Endothelial cell of umbilical vein (primary cell): Measurements from ENCODE around the gene SEZ6. TPM values are rescaled to one million over a fixed set of nuclear protein-coding genes. Genes with fewer than 3 reads are reported as not detected.

Experiments used
- BruUV-seq: library from RNA; stranded (reverse); fragments of 400-500 nt; replicated peaks from 2 replicates; lab custom pipeline; 2021; lab: Mats Ljungman, UMichigan
- CTCF ChIA-PET: fragments of 300-600, 350-600 bp; sonication (Branson Sonifier 250); formaldehyde crosslinking; loops from one replicate; lab custom pipeline; 2021; ENCODE audit warnings: antibody characterized with exemption, inconsistent platforms; lab: Charles Lee
- POLR2A ChIA-PET: fragments of 300-600, 350-600 bp; sonication (Branson Sonifier 250); formaldehyde crosslinking; loops from one replicate; lab custom pipeline; 2021; ENCODE audit warnings: antibody characterized with exemption, inconsistent platforms; lab: Charles Lee
- DNase-seq: peaks from one replicate; pipeline ENCODE4 v3.0.0-alpha.2; 2011; ENCODE audit warnings: low read depth, low spot score
- FAIRE-seq: peaks from 2 replicates; lab custom pipeline; 2011; peaks lifted over from hg19 to GRCh38; lab: Jason Lieb, UNC
- H2AFZ ChIP-seq: 2 replicates; pipeline ENCODE4 v1.6.0; 2012; ENCODE audit warnings: low read depth, low read length, control low read depth, inconsistent platforms
- H3K27ac ChIP-seq: 2 replicates; pipeline ENCODE4 v1.5.1; 2011; ENCODE audit warnings: low read depth, mild to moderate bottlenecking, control low read depth, low read length, moderate library complexity; ENCODE audit not compliant: insufficient read depth
- H3K27me3 ChIP-seq, 2 experiments: 2 replicates each; pipeline versions ENCODE4 v1.6.0 to v1.6.1; 2011; ENCODE audit warnings: low read length in 2 of 2, mixed read lengths in 1 of 2; ENCODE audit not compliant: control insufficient read depth in 2 of 2, insufficient read depth in 2 of 2
- H3K36me3 ChIP-seq, 2 experiments: 2 replicates in 1 of 2; 3 replicates in 1 of 2; pipeline ENCODE4 v1.5.1; 2011; ENCODE audit warnings: low read length in 2 of 2, mild to moderate bottlenecking in 1 of 2, moderate library complexity in 1 of 2; ENCODE audit not compliant: control insufficient read depth in 2 of 2, insufficient read depth in 2 of 2; ENCODE audit errors: extremely low read depth in 1 of 2
- H3K4me1 ChIP-seq: 3 replicates; pipeline ENCODE4 v1.5.1; 2011; ENCODE audit warnings: mild to moderate bottlenecking, low read length; ENCODE audit not compliant: control insufficient read depth, insufficient read depth; ENCODE audit errors: extremely low read depth
- H3K4me2 ChIP-seq: 2 replicates; pipeline ENCODE4 v1.6.1; 2011; ENCODE audit warnings: low read length, control low read depth, mixed read lengths; ENCODE audit not compliant: insufficient read depth
- H3K4me3 ChIP-seq, 3 experiments: fragments of 200-600 bp in 1 of 3; sonication (generic), shearing (Covaris generic) in 1 of 3; replicated peaks in 1 of 3; 2 replicates each; pipeline ENCODE4 v1.5.1; 2011 to 2016; ENCODE audit warnings: control low read depth in 3 of 3, low read length in 3 of 3, mild to moderate bottlenecking in 2 of 3, inconsistent platforms in 1 of 3, low read depth in 1 of 3, moderate library complexity in 1 of 3; ENCODE audit not compliant: insufficient read depth in 1 of 3
- H3K79me2 ChIP-seq: 2 replicates; pipeline ENCODE4 v1.6.0; 2012; ENCODE audit warnings: low read length, inconsistent platforms; ENCODE audit not compliant: control insufficient read depth, insufficient read depth
- H3K9ac ChIP-seq: replicated peaks from 2 replicates; pipeline ENCODE3; 2011; ENCODE audit warnings: low read length, control low read depth; ENCODE audit not compliant: insufficient read depth; ENCODE audit errors: extremely low read depth
- H3K9me1 ChIP-seq: replicated peaks from 3 replicates; pipeline ENCODE4 v1.6.0; 2011; ENCODE audit warnings: mild to moderate bottlenecking, low read length; ENCODE audit not compliant: control insufficient read depth, insufficient read depth; ENCODE audit errors: extremely low read depth
- H3K9me3 ChIP-seq: replicated peaks from 2 replicates; pipeline ENCODE4 v1.5.1; 2012; ENCODE audit warnings: low read length, inconsistent platforms; ENCODE audit not compliant: control insufficient read depth, insufficient read depth
- H4K20me1 ChIP-seq: replicated peaks from 2 replicates; pipeline ENCODE3; 2011; ENCODE audit warnings: mild to moderate bottlenecking, low read length; ENCODE audit not compliant: control insufficient read depth, insufficient read depth; ENCODE audit errors: extremely low read depth
- CTCF ChIP-seq, 2 donors: IDR thresholded peaks; 1 replicate in 1 of 2; 2 replicates in 1 of 2; pipeline ENCODE4 v1.5.1; 2011; ENCODE audit warnings: low read length in 2 of 2, mild to moderate bottlenecking in 2 of 2, moderate library complexity in 2 of 2, control low read depth in 1 of 2, inconsistent platforms in 1 of 2, low read depth in 1 of 2; ENCODE audit not compliant: insufficient read depth in 1 of 2; ENCODE audit errors: extremely low read depth in 1 of 2
- EZH2 ChIP-seq: IDR thresholded peaks from 2 replicates; pipeline ENCODE4 v1.6.1; 2012; ENCODE audit warnings: borderline replicate concordance, low read depth, mild to moderate bottlenecking, moderate library complexity, low read length, inconsistent platforms; ENCODE audit not compliant: severe bottlenecking
- GATA2 ChIP-seq: IDR thresholded peaks from 2 replicates; pipeline ENCODE4 v1.7.0; 2011; ENCODE audit warnings: low read depth, mild to moderate bottlenecking, moderate library complexity, mixed read lengths, low read length; ENCODE audit not compliant: insufficient read length, insufficient read depth
- JUN ChIP-seq: IDR thresholded peaks from 2 replicates; pipeline ENCODE4 v1.6.1; 2011; ENCODE audit warnings: borderline replicate concordance, low read depth; ENCODE audit not compliant: insufficient read length, insufficient read depth
- POLR2AphosphoS5 ChIP-seq: IDR thresholded peaks from 2 replicates; pipeline ENCODE4 v1.6.1; 2012; ENCODE audit warnings: low read depth, mild to moderate bottlenecking, control low read depth, low read length, moderate library complexity; ENCODE audit not compliant: insufficient read depth
- dilution Hi-C: fragments of 300-500 bp; cut with MboI; formaldehyde crosslinking; loops from one replicate; pipeline ENCODE4 v1.15.0; 2019; ENCODE audit warnings: low sequenced_read_pairs; ENCODE audit not compliant: extremely low pct_ligation_motif_present
- intact Hi-C: fragments of 100-400 bp; cut with micrococcal nuclease; formaldehyde crosslinking; loops from one replicate; pipeline ENCODE4 v1.10.0; 2022
- polyA plus RNA-seq, 4 experiments: library from polyadenylated mRNA; depleted of rRNA in 3 of 4; stranded (reverse) in 3 of 4; unstranded in 1 of 4; fragments of >200 nt; gene quantifications; 2 replicates each; pipeline versions ENCODE4 v1.2.1 to v1.2.3, GENCODE V29; 2011 to 2012; ENCODE audit warnings: missing spikeins in 1 of 4
- total RNA-seq: library from RNA; stranded (reverse); gene quantifications from 2 replicates; pipeline ENCODE4 v1.2.3, GENCODE V29; 2021

The SEZ6 gene
- total and polyA plus RNA-seq, 2 donors (not counting 3 experiments of a cell fraction or from before 2014, with no cell fraction given) = not detected

DNA sequence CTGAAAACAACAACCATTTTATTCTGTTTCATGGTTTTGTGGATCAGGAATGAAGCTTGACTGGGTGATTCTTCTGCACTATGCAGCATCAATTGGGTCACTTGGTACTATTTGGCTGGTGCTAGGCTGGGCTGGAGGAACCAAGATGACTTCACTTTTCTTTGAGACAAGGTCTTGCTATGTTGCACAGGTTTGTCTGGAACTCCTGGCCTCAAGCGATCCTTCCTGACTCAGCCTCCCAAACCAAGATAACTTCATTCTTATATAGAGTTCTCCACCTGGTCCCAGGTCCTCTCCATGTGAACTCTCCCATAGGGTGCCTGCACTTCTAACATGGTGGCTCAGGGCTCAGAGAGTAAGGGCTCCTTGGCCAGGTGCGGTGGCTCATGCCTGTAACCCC lies 35.3 kb upstream of the SEZ6 start:
- H3K4me2 ChIP-seq = no peak overlapping the region
- FAIRE-seq = no peak
- TF ChIP-seq JUN = no peak
- TF ChIP-seq GATA2 = no peak
- TF ChIP-seq CTCF (IDR thresholded peaks at IDR 0.05; ENCODE audit: extremely low read depth in 1 of 2, insufficient read depth in 1 of 2, low read depth in 1 of 2, low read length in 2 of 2) = no peak
- TF ChIP-seq POLR2AphosphoS5 = no peak
- TF ChIP-seq EZH2 = no peak
- H3K27me3 ChIP-seq = peaks cover 22 to 27% of the 10 kb centered on the region in 2 experiments
- peaks cover 7% of the 10 kb centered on the region for H3K4me1 ChIP-seq
- H3K79me2 ChIP-seq = no peaks in the 10 kb centered on the region
- BruUV-seq = no TSS peak
- no peak overlapping the region for H3K27ac ChIP-seq
- no peaks in the 10 kb centered on the region for H4K20me1 ChIP-seq
- intact Hi-C loops (no loop called here), dilution Hi-C loops (no loop called here)
- H3K9me1 ChIP-seq = no peaks in the 10 kb centered on the region
- ChIA-PET POLR2A (no interaction called here), CTCF (interaction anchor here (0.7 to 1.1 kb wide), 2 partner anchors 24 to 75 kb away, joined by 3 to 4 read pairs; no protein-coding TSS in a partner anchor)
- no peak overlapping the region for H3K9ac ChIP-seq
- H3K4me3 ChIP-seq = no peak overlapping the region
- no peak overlapping the region for H2AFZ ChIP-seq
- no peak for DNase-seq
- no peaks in the 10 kb centered on the region for H3K36me3 ChIP-seq
- no peaks in the 10 kb centered on the region for H3K9me3 ChIP-seq
